ENCODE measurements around the gene GHR.
"Not testable (repeated sequence)": the region's sequence is repeated elsewhere in the genome, so short reads cannot be mapped to it uniquely, and the experiment has no call there.

Gene GHR

GRCh38 chr5:42572313-42572712, 149.1 kb downstream of the GHR start:
- DNase-seq, result no peak

GRCh38 chr5:42573386-42573785, 150.1 kb downstream of the GHR start:
- no peak for DNase-seq

GRCh38 chr5:42575914-42576313, 152.7 kb downstream of the GHR start:
- DNase-seq, result not testable (repeated sequence)

GRCh38 chr5:42578901-42579300, 155.7 kb downstream of the GHR start:
- DNase-seq, result not testable (repeated sequence)

DNA sequence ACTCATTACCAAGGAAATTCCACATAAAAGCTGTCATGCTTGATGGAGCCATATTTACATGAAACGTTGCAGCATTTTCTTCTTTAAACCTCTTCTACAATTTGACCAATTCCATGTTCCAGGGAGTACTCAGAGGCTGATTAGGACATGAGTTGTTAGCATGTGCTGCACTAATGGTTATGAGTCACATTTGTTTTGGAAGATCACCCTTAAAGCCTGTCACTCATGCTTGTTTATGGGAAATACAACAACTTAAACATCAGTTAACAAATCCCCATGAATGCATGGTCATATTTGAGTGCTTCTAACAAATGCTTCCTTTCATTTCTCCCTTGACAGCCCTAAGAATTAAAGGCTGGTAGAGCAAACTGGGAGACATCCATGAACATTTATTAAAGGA, 156.1 kb downstream of the GHR start:
- DNase-seq, result no peak

- no peak for DNase-seq
Observed at GRCh38 chr5:42581845-42582244, 158.6 kb downstream of the GHR start.

GRCh38 chr5:42582723-42583122, 159.5 kb downstream of the GHR start:
- no peak for DNase-seq

- peak; percentile 38 for DNase-seq
Observed at GRCh38 chr5:42583322-42583721, 160.1 kb downstream of the GHR start.

DNA sequence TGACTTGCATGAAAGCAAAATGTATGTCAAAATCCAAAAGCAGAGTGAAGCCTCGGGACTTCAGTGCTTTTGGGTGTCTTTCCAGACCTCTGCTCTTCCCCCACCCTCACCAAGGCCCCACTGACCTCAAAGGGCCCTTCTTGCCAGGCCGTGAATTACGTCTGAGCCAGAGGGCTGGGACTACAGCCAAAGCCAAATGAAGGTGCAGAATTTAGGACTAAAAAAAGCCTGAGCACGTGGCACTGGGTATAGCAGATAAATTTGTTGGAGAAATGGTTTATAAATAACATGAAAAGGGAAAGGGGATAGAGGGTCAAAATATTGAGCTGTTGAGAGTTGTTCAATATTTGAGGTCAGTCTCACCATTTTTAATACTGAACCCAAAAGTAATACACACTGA, 163.4 kb downstream of the GHR start:
- no peak for DNase-seq

- DNase-seq, result no peak
Observed at GRCh38 chr5:42587096-42587723, 164.0 kb downstream of the GHR start.

GRCh38 chr5:42590566-42590965, 167.3 kb downstream of the GHR start:
- DNase-seq, result no peak

GRCh38 chr5:42591015-42591414, 167.8 kb downstream of the GHR start:
- DNase-seq, result no peak

GRCh38 chr5:42592401-42593140, 169.3 kb downstream of the GHR start:
- DNase-seq, result no peak

- DNase-seq, result no peak
Observed at GRCh38 chr5:42593591-42593990, 170.4 kb downstream of the GHR start.

- DNase-seq, result no peak
Observed at GRCh38 chr5:42595597-42595996, 172.4 kb downstream of the GHR start.

- no peak for DNase-seq
Observed at GRCh38 chr5:42596817-42597216, 173.6 kb downstream of the GHR start.

DNA sequence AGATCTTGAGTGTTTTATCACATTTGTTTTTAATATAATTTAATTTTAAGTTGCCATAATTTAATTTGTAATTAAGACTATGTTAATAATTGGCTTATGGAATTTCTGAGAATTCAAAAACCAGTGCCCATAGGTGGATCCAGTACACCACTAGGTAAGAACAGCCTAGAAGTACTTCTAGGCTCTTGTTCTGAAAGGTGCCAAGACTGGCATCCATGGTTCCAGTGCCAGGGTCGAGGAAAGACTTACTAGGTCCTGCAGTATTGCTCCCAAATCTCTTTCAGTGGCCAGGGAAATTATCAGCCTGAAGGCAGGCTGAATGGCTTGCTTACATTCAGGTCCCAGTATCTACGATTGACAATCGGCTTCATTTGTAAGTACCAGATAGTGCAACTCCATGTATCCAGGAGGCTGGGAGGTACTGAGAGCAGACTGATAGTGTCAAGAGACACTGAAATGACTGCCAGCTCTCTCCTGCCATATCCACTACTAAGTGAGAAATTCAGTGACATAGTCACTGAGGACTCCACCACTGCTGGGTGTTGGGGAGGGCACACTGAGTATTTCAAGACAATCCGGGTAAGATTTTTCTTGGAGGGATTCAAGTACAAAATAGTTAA, 174.2 kb downstream of the GHR start:
- DNase-seq, result no peak

DNA sequence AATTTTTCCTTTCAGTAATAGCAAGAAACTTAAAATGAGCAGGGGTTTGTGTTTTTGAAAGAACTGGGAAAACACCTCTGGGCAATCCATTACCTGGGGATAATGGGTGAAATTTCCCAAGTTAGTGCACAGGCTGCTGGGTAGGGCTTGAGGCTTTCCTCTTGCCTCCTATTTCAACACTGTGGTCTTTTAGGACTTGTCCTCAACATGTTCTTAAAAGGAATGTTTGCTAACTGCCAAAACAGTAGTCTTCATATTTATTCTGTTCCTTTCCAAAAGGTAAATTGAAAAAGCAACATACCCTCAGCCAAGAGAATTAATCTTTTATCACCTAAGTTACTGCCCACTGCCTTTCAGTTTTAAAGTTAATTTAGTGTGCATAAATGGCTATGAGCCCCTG, 175.1 kb downstream of the GHR start:
- DNase-seq, result no peak

DNA sequence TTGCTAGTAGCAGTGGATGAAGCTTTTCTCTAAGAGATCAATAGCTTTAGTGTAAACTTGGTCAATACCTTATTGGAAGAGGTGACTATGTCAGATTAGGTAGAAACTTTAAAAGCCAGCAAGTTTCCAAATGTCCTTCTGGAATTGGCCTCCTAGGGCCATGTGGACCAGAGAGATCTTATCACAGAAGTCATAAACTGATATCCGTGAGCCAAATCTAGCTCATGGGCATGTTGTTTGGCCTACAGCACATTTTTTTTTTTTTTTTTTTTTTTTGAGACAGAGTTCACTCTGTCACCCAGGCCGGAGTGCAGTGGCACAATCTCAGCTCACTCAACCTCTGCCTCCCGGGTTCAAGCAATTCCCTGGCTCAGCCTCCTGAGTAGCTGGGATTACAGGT, 175.9 kb downstream of the GHR start:
- no peak for DNase-seq

- DNase-seq, result no peak
Observed at GRCh38 chr5:42600441-42600840, 177.2 kb downstream of the GHR start.

DNA sequence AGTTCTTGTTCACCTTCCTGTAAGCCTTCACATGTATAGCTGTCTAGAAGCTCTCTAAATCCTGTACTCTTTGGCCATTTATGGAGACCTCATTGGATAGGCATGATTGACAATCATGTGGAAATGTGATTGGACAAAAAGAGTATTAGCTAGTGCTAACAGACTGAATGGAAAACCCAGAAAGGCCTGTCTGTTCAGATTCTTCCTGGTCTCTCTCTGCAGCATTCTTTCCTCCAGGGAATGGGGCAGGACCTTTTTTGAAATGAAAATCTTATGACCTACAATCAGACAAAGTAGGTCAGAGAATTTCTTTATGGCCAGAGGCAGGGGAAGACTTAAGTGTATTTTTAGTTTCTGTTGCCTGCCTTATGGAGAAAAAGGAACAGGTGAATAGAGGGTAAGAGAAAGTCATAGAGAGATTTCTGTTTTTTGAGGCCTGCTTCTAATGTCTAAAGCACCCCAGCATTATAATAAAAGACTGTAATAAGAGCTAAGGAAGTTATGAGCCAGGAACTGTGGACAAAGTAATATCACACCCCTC, 181.0 kb downstream of the GHR start:
- DNase-seq, result no peak

GRCh38 chr5:42605490-42605889, 182.3 kb downstream of the GHR start:
- no peak for DNase-seq

GRCh38 chr5:42606464-42606869, 183.2 kb downstream of the GHR start:
- no peak for DNase-seq

- no peak for DNase-seq
Observed at GRCh38 chr5:42611437-42611836, 188.2 kb downstream of the GHR start.
